SU-DHL-6 (cell line): ENCODE data around the gene PIAS2.

Experiments
- EZH2phosphoT487 ChIP-seq: fragments of 200-600 bp; sonication (generic), shearing (Covaris generic); conservative IDR thresholded peaks from 2 replicates; pipeline ENCODE4 v1.6.1; 2018; ENCODE audit warnings: mild to moderate bottlenecking, antibody characterized with exemption, low read length, moderate library complexity, mixed read lengths
- TF ChIP-seq, protein P1 (sequence below): fragments of 200-600 bp; sonication (generic); IDR thresholded peaks from one replicate; pipeline ENCODE4 v1.5.1; 2017; ENCODE audit warnings: antibody characterized with exemption, mild to moderate bottlenecking, low read length, moderate library complexity; ENCODE audit not compliant: insufficient read depth, poor library complexity, severe bottlenecking

DNA sequence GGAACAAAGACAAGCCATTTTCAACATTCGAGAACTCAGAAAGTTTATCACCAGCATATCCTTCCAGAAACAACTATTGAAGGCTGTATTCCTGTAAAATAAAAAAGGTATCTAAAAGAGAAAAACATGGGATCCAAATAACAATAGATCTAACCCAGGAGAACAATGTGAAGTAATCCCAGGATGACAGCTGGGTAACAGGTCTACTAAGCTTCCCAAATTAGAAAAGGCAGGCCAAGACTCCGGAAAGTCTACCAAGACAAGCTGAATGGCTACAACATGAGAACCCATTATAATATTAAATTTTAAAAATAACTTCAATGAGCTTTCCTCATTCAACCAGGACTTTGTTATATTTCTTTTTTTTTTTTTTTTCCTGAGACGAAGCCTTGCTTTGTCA is 6.5 kb downstream of the PIAS2 start:
- no peak for TF ChIP-seq EZH2phosphoT487
- TF ChIP-seq, protein P1, sequence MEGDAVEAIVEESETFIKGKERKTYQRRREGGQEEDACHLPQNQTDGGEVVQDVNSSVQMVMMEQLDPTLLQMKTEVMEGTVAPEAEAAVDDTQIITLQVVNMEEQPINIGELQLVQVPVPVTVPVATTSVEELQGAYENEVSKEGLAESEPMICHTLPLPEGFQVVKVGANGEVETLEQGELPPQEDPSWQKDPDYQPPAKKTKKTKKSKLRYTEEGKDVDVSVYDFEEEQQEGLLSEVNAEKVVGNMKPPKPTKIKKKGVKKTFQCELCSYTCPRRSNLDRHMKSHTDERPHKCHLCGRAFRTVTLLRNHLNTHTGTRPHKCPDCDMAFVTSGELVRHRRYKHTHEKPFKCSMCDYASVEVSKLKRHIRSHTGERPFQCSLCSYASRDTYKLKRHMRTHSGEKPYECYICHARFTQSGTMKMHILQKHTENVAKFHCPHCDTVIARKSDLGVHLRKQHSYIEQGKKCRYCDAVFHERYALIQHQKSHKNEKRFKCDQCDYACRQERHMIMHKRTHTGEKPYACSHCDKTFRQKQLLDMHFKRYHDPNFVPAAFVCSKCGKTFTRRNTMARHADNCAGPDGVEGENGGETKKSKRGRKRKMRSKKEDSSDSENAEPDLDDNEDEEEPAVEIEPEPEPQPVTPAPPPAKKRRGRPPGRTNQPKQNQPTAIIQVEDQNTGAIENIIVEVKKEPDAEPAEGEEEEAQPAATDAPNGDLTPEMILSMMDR, result no peak
